22Rv1 (cell line): ENCODE measurements around the gene ANAPC16.

Experiments
- ZFX ChIP-seq: fragments of 450-650 bp; IDR thresholded peaks from 2 replicates; pipeline ENCODE4 v1.6.1; 2017; ENCODE audit warnings: antibody characterized with exemption, borderline replicate concordance
- TF ChIP-seq, protein P1 (sequence below): fragments of 450-650 bp; IDR thresholded peaks from 2 replicates; pipeline ENCODE4 v1.5.1; 2017; ENCODE audit warnings: mild to moderate bottlenecking

DNA sequence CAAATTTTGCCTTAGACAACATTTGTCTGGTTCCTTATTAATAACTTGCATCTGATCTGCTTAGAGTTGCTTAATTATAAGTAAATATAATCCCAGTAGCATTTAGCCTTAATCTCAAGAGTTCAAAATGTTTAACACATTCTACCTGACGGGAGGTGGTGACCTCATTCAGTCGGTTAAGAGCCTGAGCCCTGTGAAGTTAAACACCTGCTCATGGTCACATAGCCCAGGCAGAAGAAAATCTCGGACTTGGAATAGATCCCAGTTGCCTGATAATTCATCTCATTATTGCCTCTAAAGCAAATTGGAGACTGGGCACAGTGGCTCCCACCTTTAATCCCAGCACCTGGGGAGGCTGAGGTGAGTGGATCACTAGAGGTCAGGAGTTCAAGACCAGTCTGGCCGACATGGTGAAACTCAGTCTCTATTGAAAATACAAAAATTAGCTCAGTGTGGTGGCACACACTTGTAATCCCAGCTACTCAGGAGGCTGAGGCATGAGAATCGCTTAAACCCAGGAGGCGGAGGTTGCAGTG, 18.8 kb downstream of the ANAPC16 start:
- TF ChIP-seq, protein P1, sequence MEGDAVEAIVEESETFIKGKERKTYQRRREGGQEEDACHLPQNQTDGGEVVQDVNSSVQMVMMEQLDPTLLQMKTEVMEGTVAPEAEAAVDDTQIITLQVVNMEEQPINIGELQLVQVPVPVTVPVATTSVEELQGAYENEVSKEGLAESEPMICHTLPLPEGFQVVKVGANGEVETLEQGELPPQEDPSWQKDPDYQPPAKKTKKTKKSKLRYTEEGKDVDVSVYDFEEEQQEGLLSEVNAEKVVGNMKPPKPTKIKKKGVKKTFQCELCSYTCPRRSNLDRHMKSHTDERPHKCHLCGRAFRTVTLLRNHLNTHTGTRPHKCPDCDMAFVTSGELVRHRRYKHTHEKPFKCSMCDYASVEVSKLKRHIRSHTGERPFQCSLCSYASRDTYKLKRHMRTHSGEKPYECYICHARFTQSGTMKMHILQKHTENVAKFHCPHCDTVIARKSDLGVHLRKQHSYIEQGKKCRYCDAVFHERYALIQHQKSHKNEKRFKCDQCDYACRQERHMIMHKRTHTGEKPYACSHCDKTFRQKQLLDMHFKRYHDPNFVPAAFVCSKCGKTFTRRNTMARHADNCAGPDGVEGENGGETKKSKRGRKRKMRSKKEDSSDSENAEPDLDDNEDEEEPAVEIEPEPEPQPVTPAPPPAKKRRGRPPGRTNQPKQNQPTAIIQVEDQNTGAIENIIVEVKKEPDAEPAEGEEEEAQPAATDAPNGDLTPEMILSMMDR = no peak
- no peak for TF ChIP-seq ZFX
